Measurements from ENCODE around the gene MAMDC2. TPM values are rescaled to one million over a fixed set of nuclear protein-coding genes. Genes with fewer than 3 reads are reported as not detected.

Gene MAMDC2
- total and polyA plus RNA-seq, 2 of the 8 experiments (the other 6 are each of a cell fraction or from before 2014, with no cell fraction given): 6.1 to 15.4 TPM

GRCh38 chr9:70046274-70047070 lies 2.8 kb downstream of the MAMDC2 start:
- Histone ChIP-seq H3K23ac (ENCODE audit: insufficient read length) (no peak overlapping the region), H3K4me3 (ENCODE audit: extremely low read depth in 1 of 4, insufficient read depth in 2 of 4, low read depth in 3 of 4, low read length in 4 of 4) (no peak overlapping the region), H4K91ac (replicated peaks; ENCODE audit: insufficient read length, low read length) (no peak overlapping the region), H2BK120ac (replicated peaks; ENCODE audit: low read depth, low read length) (no peak overlapping the region), H2BK15ac (ENCODE audit: low read length) (peak overlapping the region; percentile 19; the same call in 1 of the 2 replicates), H3K9me3 (ENCODE audit: insufficient read depth in 2 of 2, low read depth in 1 of 2, low read length in 1 of 2) (no peaks in the 10 kb centered on the region), H4K8ac (ENCODE audit: extremely low read depth, insufficient read depth, low read length) (no peak overlapping the region), H3K18ac (ENCODE audit: extremely low read depth, low read length) (no peak overlapping the region), H3K79me1 (ENCODE audit: low read depth, low read length) (no peaks in the 10 kb centered on the region; the same call in 1 of the 2 replicates), H2AK5ac (ENCODE audit: low read depth, low read length) (no peak overlapping the region), H3K4ac (replicated peaks; ENCODE audit: insufficient read length, low read depth, low read length) (no peak overlapping the region), H2BK5ac (ENCODE audit: low read depth, low read length) (no peak overlapping the region), H3K27me3 (replicated peaks in 1 of 4; ENCODE audit: control insufficient read depth in 3 of 4, extremely low read depth in 1 of 4, insufficient read depth in 3 of 4, low read length in 3 of 4) (no peaks in the 10 kb centered on the region), H3K36me3 (ENCODE audit: control insufficient read depth in 2 of 4, insufficient read depth in 4 of 4, low read length in 3 of 4) (no peaks in the 10 kb centered on the region), H3K56ac (replicated peaks; ENCODE audit: insufficient read length, low read depth, low read length) (no peak overlapping the region), H3K14ac (ENCODE audit: insufficient read length) (no peak overlapping the region), H3K4me1 (replicated peaks in 1 of 4; ENCODE audit: control insufficient read depth in 3 of 4, insufficient read depth in 4 of 4, low read length in 3 of 4) (peaks cover 6 to 14% (median 10%) of the 10 kb centered on the region in 4 experiments), H4K5ac (ENCODE audit: insufficient read length, low read depth, low read length) (no peak overlapping the region), H3K23me2 (ENCODE audit: low read depth, low read length) (peaks cover 12% of the 10 kb centered on the region), H2BK20ac (ENCODE audit: low read length) (peak overlapping the region; percentile 73; the same call in 1 of the 2 replicates), H2AFZ (ENCODE audit: low read length) (no peak overlapping the region), H2BK12ac (ENCODE audit: low read depth, low read length) (peak overlapping the region; percentile 84; the same call in 1 of the 2 replicates), H3K79me2 (ENCODE audit: control insufficient read depth in 1 of 2, insufficient read depth in 2 of 2, low read length in 2 of 2) (no peaks in the 10 kb centered on the region; a peak in 1 of 4 replicates), H3K9ac (replicated peaks in 1 of 4; ENCODE audit: extremely low read depth in 1 of 4, low read depth in 3 of 4, low read length in 3 of 4) (no peak overlapping the region; a peak in 1 of 7 replicates), H4K20me1 (replicated peaks in 1 of 2; ENCODE audit: control insufficient read depth in 1 of 2, insufficient read depth in 2 of 2, low read length in 2 of 2) (no peaks in the 10 kb centered on the region), H3K4me2 (ENCODE audit: insufficient read depth in 1 of 2, low read depth in 2 of 2, low read length in 2 of 2) (peak overlapping the region in 1 of 2 experiments; percentile 14; a peak in 1 of 4 replicates), H3K27ac (ENCODE audit: low read depth, low read length) (no peak overlapping the region)
- DNase-seq (ENCODE audit: low read depth in 1 of 2, low spot score in 2 of 2): peak in 1 of 2 experiments; percentile 44
- no peak for FAIRE-seq
- ChIA-PET POLR2A (ENCODE audit: partially characterized antibody) (interaction anchor here (0.6 to 0.7 kb wide), 2 partner anchors 10 to 13 kb away, joined by 3 to 4 read pairs; no protein-coding TSS in a partner anchor), CTCF (ENCODE audit: partially characterized antibody) (interaction anchor here (1.1 to 6.3 kb wide), 2 partner anchors 27 to 66 kb away, joined by 3 to 42 read pairs; no protein-coding TSS in a partner anchor)
- 79% methylated on average over 7 of the region's 7 CpGs; no CpG with 5 or more reads in 1 of the 2 experiments for WGBS, 2 experiments (ENCODE audit: extremely low coverage in 1 of 2, insufficient coverage in 1 of 2, insufficient read length in 1 of 2, insufficient replicate concordance in 2 of 2, low coverage in 1 of 2, low lambda C conversion rate in 2 of 2, missing lambda C conversion rate in 1 of 2)
- no peak for TF ChIP-seq SRF (IDR thresholded peaks at IDR 0.05; ENCODE audit: low read depth, low read length)
- no peak for TF ChIP-seq SP4 (IDR thresholded peaks at IDR 0.05; ENCODE audit: low read length)
- no peak for TF ChIP-seq TAF7 (optimal IDR thresholded peaks at IDR 0.05; ENCODE audit: borderline replicate concordance, low read depth, low read length)
- TF ChIP-seq E2F6 (IDR thresholded peaks at IDR 0.05): no peak
- no peak for TF ChIP-seq TBP (IDR thresholded peaks at IDR 0.05; ENCODE audit: low read depth, low read length)
- TF ChIP-seq GTF2F1 (IDR thresholded peaks at IDR 0.05; ENCODE audit: borderline replicate concordance, low read depth, low read length): no peak
- TF ChIP-seq, protein P1, sequence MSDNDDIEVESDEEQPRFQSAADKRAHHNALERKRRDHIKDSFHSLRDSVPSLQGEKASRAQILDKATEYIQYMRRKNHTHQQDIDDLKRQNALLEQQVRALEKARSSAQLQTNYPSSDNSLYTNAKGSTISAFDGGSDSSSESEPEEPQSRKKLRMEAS (IDR thresholded peaks at IDR 0.05): no peak
- TF ChIP-seq BCL11A (IDR thresholded peaks at IDR 0.05; ENCODE audit: low read depth in 2 of 2, low read length in 2 of 2): no peak
- no peak for TF ChIP-seq RFX5 (IDR thresholded peaks at IDR 0.05; ENCODE audit: borderline replicate concordance, low read depth, low read length)
- TF ChIP-seq, protein P2, sequence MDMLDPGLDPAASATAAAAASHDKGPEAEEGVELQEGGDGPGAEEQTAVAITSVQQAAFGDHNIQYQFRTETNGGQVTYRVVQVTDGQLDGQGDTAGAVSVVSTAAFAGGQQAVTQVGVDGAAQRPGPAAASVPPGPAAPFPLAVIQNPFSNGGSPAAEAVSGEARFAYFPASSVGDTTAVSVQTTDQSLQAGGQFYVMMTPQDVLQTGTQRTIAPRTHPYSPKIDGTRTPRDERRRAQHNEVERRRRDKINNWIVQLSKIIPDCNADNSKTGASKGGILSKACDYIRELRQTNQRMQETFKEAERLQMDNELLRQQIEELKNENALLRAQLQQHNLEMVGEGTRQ (IDR thresholded peaks at IDR 0.05; ENCODE audit: low read length): no peak

Data from H1 (cell line).